HG02943 (cell line): ENCODE measurements around the gene RPRD1A.
"Not testable (repeated sequence)": the region's sequence is repeated elsewhere in the genome, so short reads cannot be mapped to it uniquely, and the experiment has no call there.

Experiments
- ATAC-seq: cut with Tn5 transposase; IDR thresholded peaks from one replicate; pipeline ENCODE4 v1.9.1; 2021; ENCODE audit warnings: mild to moderate bottlenecking, low read depth, moderate library complexity; ENCODE audit not compliant: unreplicated experiment

The RPRD1A gene

GRCh38 chr18:35973650-35974049 is 93.7 kb downstream of the RPRD1A start:
- no peak for ATAC-seq

- ATAC-seq: peak; percentile 88
Measured at GRCh38 chr18:35972197-35973000, 95.0 kb downstream of the RPRD1A start, which contains the start of gene RMP24. Gene RMP24 (plus strand): TSS chr18:35972679.

- peak; percentile 19 for ATAC-seq
Measured at GRCh38 chr18:35971661-35972196, 95.6 kb downstream of the RPRD1A start.

GRCh38 chr18:35969676-35970075 is 97.7 kb downstream of the RPRD1A start:
- ATAC-seq: no peak

- ATAC-seq: no peak
Measured at GRCh38 chr18:35968278-35968880, 99.0 kb downstream of the RPRD1A start.

- ATAC-seq: not testable (repeated sequence)
Measured at GRCh38 chr18:35967866-35968265, 99.5 kb downstream of the RPRD1A start.

GRCh38 chr18:35964319-35964718 is 103.0 kb downstream of the RPRD1A start:
- ATAC-seq: no peak

- ATAC-seq: no peak
Measured at GRCh38 chr18:35962320-35962719, 105.0 kb downstream of the RPRD1A start.

- no peak for ATAC-seq
Measured at GRCh38 chr18:35956226-35956625, 111.1 kb downstream of the RPRD1A start.

- ATAC-seq: no peak
Measured at GRCh38 chr18:35953688-35954087, 113.7 kb downstream of the RPRD1A start.

GRCh38 chr18:35950628-35950982 is 116.8 kb downstream of the RPRD1A start:
- no peak for ATAC-seq

GRCh38 chr18:35949903-35950627 is 117.3 kb downstream of the RPRD1A start:
- peak; percentile 69 for ATAC-seq

GRCh38 chr18:35949090-35949489 is 118.3 kb downstream of the RPRD1A start:
- ATAC-seq: no peak

- ATAC-seq: no peak
Measured at GRCh38 chr18:35948080-35948479, 119.3 kb downstream of the RPRD1A start.

GRCh38 chr18:35942661-35943060 is 124.7 kb downstream of the RPRD1A start:
- no peak for ATAC-seq

- ATAC-seq: no peak
Measured at GRCh38 chr18:35942133-35942532, 125.2 kb downstream of the RPRD1A start.

- no peak for ATAC-seq
Measured at GRCh38 chr18:35941299-35941698, 126.1 kb downstream of the RPRD1A start.
